H9 (cell line): ENCODE results near the gene FOXI2. TPM values are rescaled to one million over a fixed set of nuclear protein-coding genes. Genes with fewer than 3 reads are reported as not detected.

ENCODE experiments used
- DNase-seq: peaks from one replicate; pipeline ENCODE4 v3.0.0-alpha.2; 2017
- H2AFZ ChIP-seq: one replicate; pipeline ENCODE4 v1.6.1; 2013; ENCODE audit warnings: mild to moderate bottlenecking, low read length, control low read depth, moderate library complexity
- H2AK5ac ChIP-seq: 2 replicates; pipeline ENCODE4 v1.6.1; 2013; ENCODE audit warnings: low read length, control low read depth, mixed read lengths; ENCODE audit not compliant: insufficient read length
- H2BK120ac ChIP-seq: one replicate; pipeline ENCODE4 v1.6.1; 2013; ENCODE audit warnings: low read depth, mild to moderate bottlenecking, low read length, control low read depth, inconsistent platforms; ENCODE audit not compliant: poor library complexity, severe bottlenecking
- H2BK12ac ChIP-seq: 2 replicates; pipeline ENCODE4 v1.6.1; 2013; ENCODE audit warnings: low read length, control low read depth, mixed read lengths, low read depth; ENCODE audit not compliant: insufficient read length
- H2BK15ac ChIP-seq: 2 replicates; pipeline ENCODE4 v1.6.1; 2013; ENCODE audit warnings: low read depth, low read length, control low read depth
- H2BK20ac ChIP-seq: one replicate; pipeline ENCODE4 v1.6.1; 2013; ENCODE audit warnings: low read depth, mild to moderate bottlenecking, low read length, control low read depth, inconsistent platforms; ENCODE audit not compliant: poor library complexity, severe bottlenecking
- H2BK5ac ChIP-seq: 2 replicates; pipeline ENCODE4 v1.6.1; 2013; ENCODE audit warnings: low read length, control low read depth, mixed read lengths; ENCODE audit not compliant: insufficient read length
- H3K14ac ChIP-seq: 2 replicates; pipeline ENCODE4 v1.6.1; 2013; ENCODE audit warnings: low read length, control low read depth; ENCODE audit not compliant: insufficient read depth
- H3K18ac ChIP-seq: 2 replicates; pipeline ENCODE4 v1.6.1; 2013; ENCODE audit warnings: low read depth, mild to moderate bottlenecking, mixed read lengths, low read length, control low read depth; ENCODE audit not compliant: insufficient read length
- H3K23ac ChIP-seq: 2 replicates; pipeline ENCODE4 v1.6.1; 2013; ENCODE audit warnings: low read length, control low read depth, mixed read lengths, low read depth; ENCODE audit not compliant: insufficient read length
- H3K23me2 ChIP-seq: 2 replicates; pipeline ENCODE4 v1.6.1; 2013; ENCODE audit warnings: low read depth, mild to moderate bottlenecking, mixed read lengths, low read length, control low read depth; ENCODE audit not compliant: insufficient read length, poor library complexity, severe bottlenecking
- H3K27ac ChIP-seq: 2 replicates; pipeline ENCODE4 v1.5.1; 2013; ENCODE audit warnings: low read length, control low read depth, mixed read lengths, low read depth; ENCODE audit not compliant: insufficient read length
- H3K27me3 ChIP-seq: 2 replicates; pipeline ENCODE4 v1.6.1; 2013; ENCODE audit warnings: low read length, control low read depth, inconsistent platforms; ENCODE audit not compliant: insufficient read depth
- H3K4ac ChIP-seq: 2 replicates; pipeline ENCODE4 v1.6.1; 2013; ENCODE audit warnings: low read depth, mild to moderate bottlenecking, control low read depth, inconsistent platforms, low read length, moderate library complexity
- H3K4me1 ChIP-seq: 2 replicates; pipeline ENCODE4 v1.6.1; 2013; ENCODE audit warnings: low read length, control low read depth, inconsistent platforms; ENCODE audit not compliant: insufficient read depth
- H3K4me2 ChIP-seq: 2 replicates; pipeline ENCODE4 v1.6.1; 2013; ENCODE audit warnings: low read length, control low read depth, mixed read lengths; ENCODE audit not compliant: insufficient read length, insufficient read depth
- H3K56ac ChIP-seq: 2 replicates; pipeline ENCODE4 v1.6.1; 2013; ENCODE audit warnings: low read depth, mild to moderate bottlenecking, mixed read lengths, low read length, control low read depth; ENCODE audit not compliant: insufficient read length
- H3K79me1 ChIP-seq: 2 replicates; pipeline ENCODE4 v1.6.1; 2013; ENCODE audit warnings: low read depth, mild to moderate bottlenecking, moderate library complexity, low read length, control low read depth, inconsistent platforms; ENCODE audit not compliant: insufficient read depth, poor library complexity, severe bottlenecking
- H3K79me2 ChIP-seq: 2 replicates; pipeline ENCODE4 v1.6.1; 2013; ENCODE audit warnings: low read length, control low read depth, inconsistent platforms; ENCODE audit not compliant: insufficient read depth
- H3K9ac ChIP-seq: 2 replicates; pipeline ENCODE4 v1.6.1; 2013; ENCODE audit warnings: low read length, control low read depth, mixed read lengths; ENCODE audit not compliant: insufficient read length; ENCODE audit errors: extremely low read depth
- H3K9me3 ChIP-seq: one replicate; pipeline ENCODE4 v1.6.1; 2013; ENCODE audit warnings: low read depth, low read length, inconsistent platforms; ENCODE audit not compliant: control insufficient read depth
- H3T11ph ChIP-seq: one replicate; pipeline ENCODE4 v1.6.1; 2013; ENCODE audit warnings: mild to moderate bottlenecking, low read length, control low read depth, inconsistent platforms
- H4K20me1 ChIP-seq: one replicate; pipeline ENCODE4 v1.6.1; 2013; ENCODE audit not compliant: control insufficient read depth, insufficient read length, insufficient read depth
- H4K5ac ChIP-seq: 2 replicates; pipeline ENCODE4 v1.6.1; 2013; ENCODE audit warnings: low read depth, mild to moderate bottlenecking, mixed read lengths, low read length, control low read depth; ENCODE audit not compliant: insufficient read length
- H4K8ac ChIP-seq: replicated peaks from 2 replicates; pipeline ENCODE4 v1.6.1; 2013; ENCODE audit warnings: low read length, control low read depth, mixed read lengths, low read depth; ENCODE audit not compliant: insufficient read length
- H4K91ac ChIP-seq: 2 replicates; pipeline ENCODE4 v1.6.1; 2013; ENCODE audit warnings: low read depth, mild to moderate bottlenecking, moderate library complexity, mixed read lengths, low read length, control low read depth; ENCODE audit not compliant: insufficient read length
- H3K27ac Mint-ChIP-seq, 3 experiments: 2 replicates in 2 of 3; 3 replicates in 1 of 3; pipeline ENCODE4 v1.8.0; 2020 to 2021; ENCODE audit warnings: mixed read lengths in 3 of 3, mild to moderate bottlenecking in 1 of 3, moderate library complexity in 1 of 3
- H3K27me3 Mint-ChIP-seq: 2 replicates; pipeline ENCODE4 v1.8.0; 2021; ENCODE audit warnings: low read depth, mild to moderate bottlenecking, moderate library complexity, mixed read lengths
- H3K36me3 Mint-ChIP-seq, 3 experiments: 2 replicates in 2 of 3; 3 replicates in 1 of 3; pipeline ENCODE4 v1.8.0; 2020 to 2021; ENCODE audit warnings: low read depth in 3 of 3, mixed read lengths in 3 of 3; ENCODE audit not compliant: insufficient read depth in 1 of 3
- H3K4me1 Mint-ChIP-seq, 2 experiments: 2 replicates each; pipeline ENCODE4 v1.8.0; 2020; ENCODE audit warnings: mixed read lengths in 2 of 2
- H3K4me3 Mint-ChIP-seq, 2 experiments: 2 replicates in 1 of 2; 3 replicates in 1 of 2; pipeline ENCODE4 v1.8.0; 2020 to 2021; ENCODE audit warnings: mild to moderate bottlenecking in 2 of 2, mixed read lengths in 2 of 2, moderate library complexity in 1 of 2
- H3K9me3 Mint-ChIP-seq, 2 experiments: 2 replicates in 1 of 2; 3 replicates in 1 of 2; pipeline ENCODE4 v1.8.0; 2020; ENCODE audit warnings: mild to moderate bottlenecking in 2 of 2, mixed read lengths in 2 of 2, moderate library complexity in 1 of 2
- WGBS: extraction: QIAGEN DNeasy Blood & Tissue Kit; methylation state at CpG from one replicate; pipeline ENCODE4 v1.1.7; 2013; ENCODE audit warnings: missing lambda C conversion rate, low lambda C conversion rate, mixed read lengths; ENCODE audit not compliant: insufficient read length; ENCODE audit errors: extremely low coverage; 5-methylcytosine and 5-hydroxymethylcytosine counted together
- total RNA-seq: library from RNA; stranded (reverse); gene quantifications from 2 replicates; pipeline ENCODE4 v1.2.1, GENCODE V29; 2021
- TF ChIP-seq, protein P1 (sequence below): fragments of 200-600 bp; sonication (generic); conservative IDR thresholded peaks from 3 replicates; pipeline ENCODE4 v1.8.0; 2021; ENCODE audit warnings: antibody characterized with exemption, mild to moderate bottlenecking

FOXI2 gene
- total RNA-seq, 1 experiment from 2014 or later = 0.42 TPM

DNA sequence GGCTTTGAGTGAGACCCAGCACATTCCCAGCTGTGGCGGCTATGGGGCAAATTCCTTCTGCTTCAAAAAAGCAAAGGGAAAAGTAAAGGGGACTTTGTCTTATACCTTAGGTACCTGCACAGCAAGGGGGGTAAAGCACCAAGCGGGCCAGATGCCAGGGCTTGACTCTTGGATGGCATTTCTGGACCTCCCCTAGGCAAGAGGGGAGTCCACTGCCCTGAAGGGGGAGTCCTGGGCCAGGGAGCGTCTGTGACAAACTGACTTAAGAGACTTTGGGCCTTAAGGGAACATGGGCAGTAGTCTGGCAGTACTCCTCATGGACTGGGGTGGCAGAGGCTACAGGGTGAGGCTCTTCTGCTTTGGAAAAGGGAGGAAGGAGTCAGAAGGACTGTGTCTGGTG lies 16.1 kb upstream of the FOXI2 start:
- Histone ChIP-seq H4K91ac (no peak overlapping the region), H4K5ac (no peak overlapping the region), H2BK12ac (no peak overlapping the region), H2BK20ac (no peak overlapping the region), H3T11ph (no peak overlapping the region), H3K27ac (no peak overlapping the region), H2BK5ac (no peak overlapping the region), H3K79me1 (no peaks in the 10 kb centered on the region), H3K18ac (no peak overlapping the region), H3K14ac (no peak overlapping the region), H3K23me2 (no peaks in the 10 kb centered on the region), H3K9ac (no peak overlapping the region), H2BK15ac (no peak overlapping the region), H3K9me3 (no peaks in the 10 kb centered on the region), H4K20me1 (no peaks in the 10 kb centered on the region), H3K4me1 (no peaks in the 10 kb centered on the region), H3K4me2 (no peak overlapping the region), H2AK5ac (no peak overlapping the region), H3K79me2 (no peaks in the 10 kb centered on the region), H3K56ac (no peak overlapping the region), H3K4ac (no peak overlapping the region), H3K23ac (no peak overlapping the region), H2AFZ (no peak overlapping the region), H4K8ac (no peak overlapping the region), H3K27me3 (no peaks in the 10 kb centered on the region; the same call in 1 of the 2 replicates), H2BK120ac (no peak overlapping the region)
- Mint-ChIP-seq H3K27me3 (peaks cover 22% of the 10 kb centered on the region), H3K27ac (no peak overlapping the region), H3K36me3 (no peaks in the 10 kb centered on the region), H3K4me3 (no peak overlapping the region), H3K9me3 (no peaks in the 10 kb centered on the region), H3K4me1 (peaks cover 2 to 5% of the 10 kb centered on the region in 2 experiments; a peak in 3 of 4 replicates)
- peak; percentile 36 for DNase-seq
- TF ChIP-seq, protein P1, sequence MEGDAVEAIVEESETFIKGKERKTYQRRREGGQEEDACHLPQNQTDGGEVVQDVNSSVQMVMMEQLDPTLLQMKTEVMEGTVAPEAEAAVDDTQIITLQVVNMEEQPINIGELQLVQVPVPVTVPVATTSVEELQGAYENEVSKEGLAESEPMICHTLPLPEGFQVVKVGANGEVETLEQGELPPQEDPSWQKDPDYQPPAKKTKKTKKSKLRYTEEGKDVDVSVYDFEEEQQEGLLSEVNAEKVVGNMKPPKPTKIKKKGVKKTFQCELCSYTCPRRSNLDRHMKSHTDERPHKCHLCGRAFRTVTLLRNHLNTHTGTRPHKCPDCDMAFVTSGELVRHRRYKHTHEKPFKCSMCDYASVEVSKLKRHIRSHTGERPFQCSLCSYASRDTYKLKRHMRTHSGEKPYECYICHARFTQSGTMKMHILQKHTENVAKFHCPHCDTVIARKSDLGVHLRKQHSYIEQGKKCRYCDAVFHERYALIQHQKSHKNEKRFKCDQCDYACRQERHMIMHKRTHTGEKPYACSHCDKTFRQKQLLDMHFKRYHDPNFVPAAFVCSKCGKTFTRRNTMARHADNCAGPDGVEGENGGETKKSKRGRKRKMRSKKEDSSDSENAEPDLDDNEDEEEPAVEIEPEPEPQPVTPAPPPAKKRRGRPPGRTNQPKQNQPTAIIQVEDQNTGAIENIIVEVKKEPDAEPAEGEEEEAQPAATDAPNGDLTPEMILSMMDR = peak; percentile 39; the same call in 2 of the 3 replicates
- WGBS = no CpG with 5 or more reads among the region's 3 CpGs
